CD4-positive, alpha-beta T cell (primary cell): ENCODE data around the gene PARD3B. TPM values are rescaled to one million over a fixed set of nuclear protein-coding genes. Genes with fewer than 3 reads are reported as not detected.

Experiments
- ATAC-seq: fragments of 200-7000 bp; cut with Tn5 transposase; one replicate; pipeline ENCODE4 v1.10.0; 2022; ENCODE audit warnings: mild to moderate bottlenecking; ENCODE audit not compliant: poor library complexity
- CTCF ChIA-PET: fragments of 350-600 bp; sonication (Branson Sonifier 250); formaldehyde crosslinking; loops from one replicate; lab custom pipeline; 2021; ENCODE audit warnings: antibody characterized with exemption, inconsistent platforms; lab: Charles Lee
- POLR2A ChIA-PET: fragments of 350-600 bp; sonication (Branson Sonifier 250); formaldehyde crosslinking; loops from one replicate; lab custom pipeline; 2021; ENCODE audit warnings: antibody characterized with exemption, inconsistent platforms; lab: Charles Lee
- DNase-seq, 14 experiments: peaks; one replicate each; pipeline ENCODE4 v3.0.0-alpha.2; 2013 to 2020; ENCODE audit warnings: mixed read lengths in 2 of 14
- H3K27ac ChIP-seq, 2 donors: one replicate each; pipeline versions ENCODE4 v1.5.1 to v1.7.0; 2013; ENCODE audit warnings: low read length in 2 of 2, low read depth in 1 of 2, mild to moderate bottlenecking in 1 of 2
- H3K27me3 ChIP-seq, 2 experiments: 1 replicate in 1 of 2; 2 replicates in 1 of 2; pipeline versions ENCODE4 v1.6.1 to v1.7.0; 2013; ENCODE audit warnings: low read length in 2 of 2, control low read depth in 1 of 2, mild to moderate bottlenecking in 1 of 2, moderate library complexity in 1 of 2; ENCODE audit not compliant: insufficient read depth in 2 of 2, control insufficient read depth in 1 of 2
- H3K36me3 ChIP-seq: one replicate; pipeline ENCODE4 v1.6.1; 2013; ENCODE audit warnings: low read length, control low read depth; ENCODE audit not compliant: insufficient read depth
- H3K4me1 ChIP-seq: one replicate; pipeline ENCODE4 v1.6.1; 2013; ENCODE audit warnings: low read length, control low read depth; ENCODE audit not compliant: insufficient read depth
- H3K4me3 ChIP-seq: one replicate; pipeline ENCODE4 v1.5.1; 2013; ENCODE audit warnings: mild to moderate bottlenecking, low read length, moderate library complexity
- H3K9me3 ChIP-seq, 2 experiments: 1 replicate in 1 of 2; 2 replicates in 1 of 2; pipeline versions ENCODE4 v1.6.1 to v1.7.0; 2013; ENCODE audit warnings: low read length in 2 of 2, mild to moderate bottlenecking in 2 of 2, control low read depth in 1 of 2, moderate library complexity in 1 of 2; ENCODE audit not compliant: control insufficient read depth in 1 of 2, insufficient read depth in 1 of 2
- H3K27ac Mint-ChIP-seq: one replicate; pipeline ENCODE4 v1.8.0; 2020; ENCODE audit warnings: mixed read lengths
- H3K27me3 Mint-ChIP-seq: one replicate; pipeline ENCODE4 v1.8.0; 2021; ENCODE audit warnings: mixed read lengths
- H3K36me3 Mint-ChIP-seq: one replicate; pipeline ENCODE4 v1.8.0; 2021; ENCODE audit warnings: low read depth, mixed read lengths
- H3K4me1 Mint-ChIP-seq: one replicate; pipeline ENCODE4 v1.8.0; 2021; ENCODE audit warnings: low read depth, mixed read lengths
- H3K4me3 Mint-ChIP-seq: one replicate; pipeline ENCODE4 v1.8.0; 2020; ENCODE audit warnings: mild to moderate bottlenecking, mixed read lengths
- H3K9me3 Mint-ChIP-seq: one replicate; pipeline ENCODE4 v1.8.0; 2020; ENCODE audit warnings: mixed read lengths
- CTCF ChIP-seq: fragments of 200-600 bp; IDR thresholded peaks from one replicate; pipeline ENCODE4 v1.8.0; 2022; ENCODE audit warnings: antibody characterized with exemption, mild to moderate bottlenecking
- intact Hi-C, 2 experiments: fragments of 100-400 bp; cut with DNase I in 1 of 2; cut with micrococcal nuclease in 1 of 2; formaldehyde crosslinking; loops; one replicate each; pipeline versions ENCODE4 v1.15.1 to v1.9.0; 2023 to 2025; cut with DNase I, micrococcal nuclease
- total RNA-seq, 174 experiments: library from RNA in 2 of 174; stranded (reverse) in 2 of 174; gene quantifications; one replicate each; pipeline ENCODE4 v1.2.3 and lab custom pipeline; 2021 to 2026

The PARD3B gene
- total RNA-seq, 2 experiments from 2014 or later = 0.87 to 1.9 TPM

- H3K4me3 ChIP-seq = no peak overlapping the region
- intact Hi-C loops = no loop called here
- H3K36me3 ChIP-seq = no peaks in the 10 kb centered on the region
- ChIA-PET POLR2A (no interaction called here), CTCF (no interaction called here)
- H3K4me1 ChIP-seq = no peaks in the 10 kb centered on the region
- Mint-ChIP-seq H3K9me3 (no peaks in the 10 kb centered on the region), H3K27ac (no peak overlapping the region), H3K4me1 (no peaks in the 10 kb centered on the region), H3K27me3 (no peaks in the 10 kb centered on the region), H3K36me3 (no peaks in the 10 kb centered on the region), H3K4me3 (no peak overlapping the region)
- no peaks in the 10 kb centered on the region for H3K9me3 ChIP-seq
- H3K27me3 ChIP-seq = no peaks in the 10 kb centered on the region
- H3K27ac ChIP-seq = no peak overlapping the region
- no peak for TF ChIP-seq CTCF
- DNase-seq (no peak), ATAC-seq (no peak)
These were observed 645.3 kb downstream of the PARD3B start for GRCh38 chr2:205190528-205190927.

- no peaks in the 10 kb centered on the region for H3K4me1 ChIP-seq
- intact Hi-C loops = no loop called here
- H3K36me3 Mint-ChIP-seq = no peaks in the 10 kb centered on the region
- peaks cover 7% of the 10 kb centered on the region for H3K4me1 Mint-ChIP-seq
- H3K27ac ChIP-seq = no peak overlapping the region
- no peaks in the 10 kb centered on the region for H3K27me3 Mint-ChIP-seq
- ChIA-PET POLR2A (no interaction called here), CTCF (no interaction called here)
- H3K9me3 ChIP-seq = no peaks in the 10 kb centered on the region
- no peak overlapping the region for H3K27ac Mint-ChIP-seq
- ATAC-seq = no peak
- no peak for TF ChIP-seq CTCF
- no peak for DNase-seq
- no peaks in the 10 kb centered on the region for H3K9me3 Mint-ChIP-seq
- no peak overlapping the region for H3K4me3 Mint-ChIP-seq
- no peaks in the 10 kb centered on the region for H3K27me3 ChIP-seq
- no peak overlapping the region for H3K4me3 ChIP-seq
- H3K36me3 ChIP-seq = no peaks in the 10 kb centered on the region
These were observed 648.0 kb downstream of the PARD3B start for GRCh38 chr2:205193125-205193835.

- TF ChIP-seq CTCF = no peak
- H3K9me3 Mint-ChIP-seq = no peaks in the 10 kb centered on the region
These were observed 648.6 kb downstream of the PARD3B start for GRCh38 chr2:205193836-205194228.

More at GRCh38 chr2:205193836-205194228, 648.6 kb downstream of the PARD3B start:
- H3K27me3 ChIP-seq = no peaks in the 10 kb centered on the region
- no peaks in the 10 kb centered on the region for H3K36me3 Mint-ChIP-seq
- no peak overlapping the region for H3K27ac ChIP-seq
- no peaks in the 10 kb centered on the region for H3K27me3 Mint-ChIP-seq
- POLR2A ChIA-PET = no interaction called here
- H3K27ac Mint-ChIP-seq = no peak overlapping the region
- ATAC-seq = no peak
- DNase-seq = peak in 2 of 14 experiments; percentile 4 to 7
- H3K36me3 ChIP-seq = no peaks in the 10 kb centered on the region
- H3K4me1 Mint-ChIP-seq = peaks cover 7% of the 10 kb centered on the region
- H3K4me3 Mint-ChIP-seq = no peak overlapping the region
- no peak overlapping the region for H3K4me3 ChIP-seq
- H3K4me1 ChIP-seq = no peaks in the 10 kb centered on the region
- CTCF ChIA-PET = no interaction called here
- H3K9me3 ChIP-seq = no peaks in the 10 kb centered on the region
- intact Hi-C loops = no loop called here
